Hepatocyte (in vitro differentiated cells): ENCODE measurements around the gene CPLX1. TPM values are rescaled to one million over a fixed set of nuclear protein-coding genes. Genes with fewer than 3 reads are reported as not detected.

Experiments
- DNase-seq: peaks from one replicate; pipeline ENCODE4 v3.0.0-alpha.2; 2016; ENCODE audit warnings: low spot score
- H2AFZ ChIP-seq: fragments of 200-600 bp; sonication (generic); 2 replicates; pipeline ENCODE4 v1.6.0; 2016; ENCODE audit warnings: antibody characterized with exemption, mild to moderate bottlenecking
- H3K27ac ChIP-seq: fragments of 200-600 bp; sonication (generic); 2 replicates; pipeline ENCODE4 v1.5.1; 2016; ENCODE audit warnings: mild to moderate bottlenecking
- H3K27me3 ChIP-seq: fragments of 200-600 bp; sonication (generic); 2 replicates; pipeline ENCODE4 v1.6.1; 2016
- H3K36me3 ChIP-seq: fragments of 200-600 bp; sonication (generic); replicated peaks from 2 replicates; pipeline ENCODE4 v1.5.1; 2016; ENCODE audit warnings: low read depth; ENCODE audit not compliant: insufficient read depth
- H3K4me1 ChIP-seq: fragments of 200-600 bp; sonication (generic); 2 replicates; pipeline ENCODE4 v1.5.1; 2016; ENCODE audit warnings: mild to moderate bottlenecking, moderate library complexity; ENCODE audit not compliant: insufficient read depth
- H3K4me2 ChIP-seq: fragments of 200-600 bp; sonication (generic); 2 replicates; pipeline ENCODE4 v1.6.0; 2016
- H3K4me3 ChIP-seq: fragments of 200-600 bp; sonication (generic); 2 replicates; pipeline ENCODE4 v1.5.1; 2016; ENCODE audit warnings: mild to moderate bottlenecking
- H3K79me2 ChIP-seq: fragments of 200-600 bp; sonication (generic); 2 replicates; pipeline ENCODE4 v1.6.0; 2017; ENCODE audit warnings: mild to moderate bottlenecking
- H3K9me2 ChIP-seq: fragments of 200-600 bp; sonication (generic); replicated peaks from 2 replicates; pipeline ENCODE4 v1.6.0; 2017; ENCODE audit warnings: mild to moderate bottlenecking; ENCODE audit not compliant: insufficient read depth
- H3K9me3 ChIP-seq: fragments of 200-600 bp; sonication (generic); 2 replicates; pipeline ENCODE4 v1.5.1; 2016; ENCODE audit warnings: low read depth, mild to moderate bottlenecking
- H4K20me1 ChIP-seq: fragments of 200-600 bp; sonication (generic); 2 replicates; pipeline ENCODE4 v1.6.0; 2016; ENCODE audit warnings: mild to moderate bottlenecking; ENCODE audit not compliant: insufficient read depth, poor library complexity, severe bottlenecking
- EZH2 ChIP-seq: fragments of 200-600 bp; sonication (generic); IDR thresholded peaks from 2 replicates; pipeline ENCODE4 v1.6.1; 2016; ENCODE audit warnings: antibody characterized with exemption, mild to moderate bottlenecking, borderline replicate concordance
- EZH2phosphoT487 ChIP-seq: fragments of 200-600 bp; sonication (generic); IDR thresholded peaks from one replicate; pipeline ENCODE4 v1.6.1; 2018; ENCODE audit warnings: antibody characterized with exemption, mild to moderate bottlenecking, low read depth, moderate library complexity; ENCODE audit not compliant: unreplicated experiment, severe bottlenecking
- WGBS: methylation state at CpG from one replicate; pipeline ENCODE4 v1.1.6; 2016; ENCODE audit warnings: low lambda C conversion rate; ENCODE audit errors: missing lambda C conversion rate; 5-methylcytosine and 5-hydroxymethylcytosine counted together
- polyA plus RNA-seq: library from polyadenylated mRNA; unstranded; fragments of >200 nt; fragmentation: Nextera tagmentation; extraction: Ambion mirVana; gene quantifications from 2 replicates; pipeline ENCODE4 v1.2.1, GENCODE V29; 2016
- total RNA-seq: library from RNA; depleted of rRNA; stranded (reverse); fragments of >200 nt; gene quantifications from 2 replicates; pipeline ENCODE4 v1.2.3, GENCODE V29; 2014
- TF ChIP-seq, protein P1 (sequence below): fragments of 200-600 bp; sonication (generic); IDR thresholded peaks from 2 replicates; pipeline ENCODE4 v1.5.1; 2016; ENCODE audit warnings: antibody characterized with exemption, mild to moderate bottlenecking; ENCODE audit not compliant: poor library complexity

The CPLX1 gene
- total and polyA plus RNA-seq, 2 experiments from 2014 or later: 0.30 to 2.0 TPM

- H3K79me2 ChIP-seq: no peaks in the 10 kb centered on the region
- H3K27me3 ChIP-seq: peaks cover 57% of the 10 kb centered on the region
- no peaks in the 10 kb centered on the region for H4K20me1 ChIP-seq
- TF ChIP-seq EZH2 (no peak), EZH2phosphoT487 (no peak)
- TF ChIP-seq, protein P1, sequence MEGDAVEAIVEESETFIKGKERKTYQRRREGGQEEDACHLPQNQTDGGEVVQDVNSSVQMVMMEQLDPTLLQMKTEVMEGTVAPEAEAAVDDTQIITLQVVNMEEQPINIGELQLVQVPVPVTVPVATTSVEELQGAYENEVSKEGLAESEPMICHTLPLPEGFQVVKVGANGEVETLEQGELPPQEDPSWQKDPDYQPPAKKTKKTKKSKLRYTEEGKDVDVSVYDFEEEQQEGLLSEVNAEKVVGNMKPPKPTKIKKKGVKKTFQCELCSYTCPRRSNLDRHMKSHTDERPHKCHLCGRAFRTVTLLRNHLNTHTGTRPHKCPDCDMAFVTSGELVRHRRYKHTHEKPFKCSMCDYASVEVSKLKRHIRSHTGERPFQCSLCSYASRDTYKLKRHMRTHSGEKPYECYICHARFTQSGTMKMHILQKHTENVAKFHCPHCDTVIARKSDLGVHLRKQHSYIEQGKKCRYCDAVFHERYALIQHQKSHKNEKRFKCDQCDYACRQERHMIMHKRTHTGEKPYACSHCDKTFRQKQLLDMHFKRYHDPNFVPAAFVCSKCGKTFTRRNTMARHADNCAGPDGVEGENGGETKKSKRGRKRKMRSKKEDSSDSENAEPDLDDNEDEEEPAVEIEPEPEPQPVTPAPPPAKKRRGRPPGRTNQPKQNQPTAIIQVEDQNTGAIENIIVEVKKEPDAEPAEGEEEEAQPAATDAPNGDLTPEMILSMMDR: no peak
- H3K9me3 ChIP-seq: no peaks in the 10 kb centered on the region
- H3K27ac ChIP-seq: no peak overlapping the region
- H3K4me3 ChIP-seq: no peak overlapping the region
- H3K4me2 ChIP-seq: no peak overlapping the region
- no peak for DNase-seq
- no peak overlapping the region for H2AFZ ChIP-seq
- 82% methylated on average over 21 of the region's 21 CpGs for WGBS
- H3K36me3 ChIP-seq: no peaks in the 10 kb centered on the region
- no peaks in the 10 kb centered on the region for H3K4me1 ChIP-seq
- no peaks in the 10 kb centered on the region for H3K9me2 ChIP-seq
Measured at GRCh38 chr4:823176-823760, 2.7 kb downstream of the CPLX1 start.

DNA sequence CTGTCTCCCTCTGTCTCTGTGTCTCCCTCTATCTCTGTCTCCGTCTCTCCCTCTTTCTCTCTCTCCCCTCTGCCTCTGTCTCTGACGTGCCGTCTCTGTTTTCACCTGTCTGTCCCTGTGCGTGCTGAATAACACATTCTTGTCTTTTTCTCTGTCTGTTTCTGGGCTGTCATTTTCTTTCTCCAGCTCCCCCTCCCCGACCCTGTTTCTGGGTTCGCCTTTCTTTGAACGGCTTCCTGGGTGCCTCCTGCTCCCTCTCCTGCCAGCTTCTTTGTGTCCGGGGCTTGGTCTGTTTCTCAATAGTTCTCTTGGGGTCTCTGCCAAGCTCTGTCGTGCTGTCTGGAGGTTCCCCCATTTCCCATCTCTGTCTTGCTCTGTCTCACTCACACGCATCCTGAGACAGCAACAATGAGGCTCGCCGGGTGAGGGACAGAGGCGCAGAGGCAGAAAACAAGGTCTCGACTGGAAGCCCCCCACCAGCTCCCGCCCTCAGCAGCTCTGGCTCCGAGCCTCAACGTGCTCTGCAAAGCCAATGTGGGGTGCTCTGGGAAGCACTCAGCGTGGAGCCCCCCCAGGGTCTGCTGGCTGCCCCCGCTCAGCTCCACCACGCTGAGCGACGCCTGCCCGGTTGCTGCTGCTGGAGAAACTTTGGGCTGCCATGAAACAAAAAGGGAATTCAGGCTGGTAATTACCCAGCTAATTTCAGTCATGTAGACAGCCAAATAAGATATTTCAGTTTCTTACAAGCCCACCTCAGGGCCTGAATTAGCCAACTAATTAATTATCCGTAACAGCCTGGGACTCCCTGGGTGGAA lies 3.4 kb downstream of the CPLX1 start:
- no peaks in the 10 kb centered on the region for H3K36me3 ChIP-seq
- H3K9me3 ChIP-seq: no peaks in the 10 kb centered on the region
- H3K79me2 ChIP-seq: no peaks in the 10 kb centered on the region
- H4K20me1 ChIP-seq: no peaks in the 10 kb centered on the region
- H3K27ac ChIP-seq: no peak overlapping the region
- H3K4me2 ChIP-seq: no peak overlapping the region
- H2AFZ ChIP-seq: no peak overlapping the region
- no peaks in the 10 kb centered on the region for H3K4me1 ChIP-seq
- no peak for DNase-seq
- H3K4me3 ChIP-seq: no peak overlapping the region
- 73% methylated on average over 24 of the region's 24 CpGs for WGBS
- TF ChIP-seq, protein P1: no peak
- TF ChIP-seq EZH2phosphoT487 (no peak), EZH2 (no peak)
- peaks cover 50% of the 10 kb centered on the region for H3K27me3 ChIP-seq
- H3K9me2 ChIP-seq: no peaks in the 10 kb centered on the region

DNA sequence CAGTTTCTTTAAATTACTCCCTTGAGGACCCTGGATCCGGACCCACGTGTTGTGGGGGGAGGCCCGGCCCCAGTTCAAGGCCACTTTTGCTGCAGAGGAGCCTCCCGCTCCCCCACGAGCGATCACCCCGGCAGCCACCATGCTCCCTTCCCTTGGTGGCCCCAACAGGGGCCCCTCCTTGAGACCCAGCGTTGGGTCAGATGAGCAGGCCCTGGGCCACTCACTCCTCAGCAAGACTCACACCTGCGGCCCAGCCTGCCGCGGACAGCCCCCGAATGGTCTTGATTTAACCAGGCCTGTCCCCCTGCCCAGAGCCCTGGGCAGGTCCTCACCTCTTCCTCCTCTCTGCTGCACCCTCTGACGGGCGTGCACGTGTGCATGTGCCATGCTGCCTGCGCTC lies 4.3 kb downstream of the CPLX1 start:
- Histone ChIP-seq H2AFZ (no peak overlapping the region), H4K20me1 (no peaks in the 10 kb centered on the region), H3K9me3 (no peaks in the 10 kb centered on the region), H3K79me2 (no peaks in the 10 kb centered on the region), H3K4me3 (no peak overlapping the region), H3K27me3 (peaks cover 41% of the 10 kb centered on the region), H3K27ac (no peak overlapping the region), H3K36me3 (no peaks in the 10 kb centered on the region), H3K9me2 (no peaks in the 10 kb centered on the region), H3K4me2 (no peak overlapping the region), H3K4me1 (no peaks in the 10 kb centered on the region)
- no peak for TF ChIP-seq EZH2
- TF ChIP-seq, protein P1: no peak
- no peak for TF ChIP-seq EZH2phosphoT487
- DNase-seq: no peak
- 92% methylated on average over 16 of the region's 16 CpGs for WGBS
